Activated naive CD4-positive, alpha-beta T cell treated with anti-CD3 and anti-CD28 coated beads for 36 hours (primary cell): ENCODE data around the gene PLAU. TPM values are rescaled to one million over a fixed set of nuclear protein-coding genes. Genes with fewer than 3 reads are reported as not detected.
A peak's percentile ranks its signal among the peaks of the same experiment; 100 is the strongest.
"Not testable (repeated sequence)": the region's sequence is repeated elsewhere in the genome, so short reads cannot be mapped to it uniquely, and the experiment has no call there.

ENCODE experiments used
- CTCF ChIA-PET: fragments of 350-600 bp; sonication (Branson Sonifier 250); formaldehyde crosslinking; loops from one replicate; lab custom pipeline; 2021; ENCODE audit warnings: antibody characterized with exemption; lab: Charles Lee
- DNase-seq: peaks from one replicate; pipeline ENCODE4 v3.0.0-alpha.2; 2020
- H3K27ac Mint-ChIP-seq: one replicate; pipeline ENCODE4 v1.8.0; 2021; ENCODE audit warnings: mild to moderate bottlenecking, mixed read lengths
- H3K27me3 Mint-ChIP-seq: one replicate; pipeline ENCODE4 v1.8.0; 2021; ENCODE audit warnings: low read depth, mixed read lengths
- H3K36me3 Mint-ChIP-seq: one replicate; pipeline ENCODE4 v1.8.0; 2021; ENCODE audit warnings: low read depth, mixed read lengths
- H3K4me1 Mint-ChIP-seq: one replicate; pipeline ENCODE4 v1.8.0; 2021; ENCODE audit warnings: low read depth, mixed read lengths
- H3K4me3 Mint-ChIP-seq: one replicate; pipeline ENCODE4 v1.8.0; 2021; ENCODE audit warnings: mild to moderate bottlenecking, moderate library complexity, mixed read lengths
- H3K9me3 Mint-ChIP-seq: one replicate; pipeline ENCODE4 v1.8.0; 2021; ENCODE audit warnings: mixed read lengths
- intact Hi-C: fragments of 100-400 bp; cut with micrococcal nuclease; formaldehyde crosslinking; loops from one replicate; pipeline ENCODE4 v1.15.1; 2023
- total RNA-seq, 2 experiments: library from RNA; stranded (reverse); gene quantifications; one replicate each; pipeline ENCODE4 v1.2.3, GENCODE V29; 2021

PLAU gene
- total RNA-seq, 2 experiments from 2014 or later: 0.26 to 0.27 TPM

DNA sequence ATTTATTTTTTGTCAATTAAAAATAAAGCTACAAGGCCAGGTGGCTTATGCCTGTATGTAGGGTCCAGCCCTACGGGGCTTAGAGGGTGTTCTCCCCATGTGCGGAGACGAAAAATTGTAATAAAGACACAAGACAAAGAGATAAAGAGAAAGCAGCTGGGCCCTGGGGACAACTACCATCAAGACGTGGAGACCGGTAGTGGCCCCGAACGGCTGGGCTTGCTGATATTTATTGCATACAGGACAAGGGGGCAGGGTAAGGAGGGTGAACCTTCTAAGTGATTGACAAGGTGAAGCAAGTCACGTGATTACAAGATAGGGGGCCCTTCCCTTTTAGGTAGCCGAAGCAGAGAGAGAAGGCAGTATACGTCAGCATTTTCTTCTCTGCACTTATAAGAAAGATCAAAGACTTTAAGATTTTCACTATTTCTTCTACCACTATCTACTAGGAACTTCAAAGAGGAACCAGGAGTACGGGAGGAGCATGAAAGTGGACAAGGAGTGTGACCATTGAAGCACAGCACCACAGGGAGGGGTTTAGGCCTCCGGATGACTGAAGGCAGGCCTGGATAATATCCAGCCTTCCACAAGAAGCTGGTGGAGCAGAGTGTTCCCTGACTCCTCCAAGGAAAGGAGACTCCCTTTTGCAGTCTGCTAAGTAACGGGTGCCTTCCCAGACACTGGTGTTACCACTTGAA lies 19.8 kb downstream of the PLAU start:
- DNase-seq, H3K4me3 Mint-ChIP-seq, H3K27me3 Mint-ChIP-seq, H3K27ac Mint-ChIP-seq, H3K9me3 Mint-ChIP-seq, H3K36me3 Mint-ChIP-seq: not testable (repeated sequence)
- intact Hi-C loops: loop anchor here (5.0 kb wide), 1 partner anchor 158 kb away; a partner anchor contains a TSS
- peaks cover 15% of the 10 kb centered on the region for H3K4me1 Mint-ChIP-seq
- CTCF ChIA-PET: interaction anchor here (0.6 to 5.0 kb wide), 5 partner anchors 9 to 307 kb away, joined by 3 to 28 read pairs (median 16); no protein-coding TSS in a partner anchor

DNA sequence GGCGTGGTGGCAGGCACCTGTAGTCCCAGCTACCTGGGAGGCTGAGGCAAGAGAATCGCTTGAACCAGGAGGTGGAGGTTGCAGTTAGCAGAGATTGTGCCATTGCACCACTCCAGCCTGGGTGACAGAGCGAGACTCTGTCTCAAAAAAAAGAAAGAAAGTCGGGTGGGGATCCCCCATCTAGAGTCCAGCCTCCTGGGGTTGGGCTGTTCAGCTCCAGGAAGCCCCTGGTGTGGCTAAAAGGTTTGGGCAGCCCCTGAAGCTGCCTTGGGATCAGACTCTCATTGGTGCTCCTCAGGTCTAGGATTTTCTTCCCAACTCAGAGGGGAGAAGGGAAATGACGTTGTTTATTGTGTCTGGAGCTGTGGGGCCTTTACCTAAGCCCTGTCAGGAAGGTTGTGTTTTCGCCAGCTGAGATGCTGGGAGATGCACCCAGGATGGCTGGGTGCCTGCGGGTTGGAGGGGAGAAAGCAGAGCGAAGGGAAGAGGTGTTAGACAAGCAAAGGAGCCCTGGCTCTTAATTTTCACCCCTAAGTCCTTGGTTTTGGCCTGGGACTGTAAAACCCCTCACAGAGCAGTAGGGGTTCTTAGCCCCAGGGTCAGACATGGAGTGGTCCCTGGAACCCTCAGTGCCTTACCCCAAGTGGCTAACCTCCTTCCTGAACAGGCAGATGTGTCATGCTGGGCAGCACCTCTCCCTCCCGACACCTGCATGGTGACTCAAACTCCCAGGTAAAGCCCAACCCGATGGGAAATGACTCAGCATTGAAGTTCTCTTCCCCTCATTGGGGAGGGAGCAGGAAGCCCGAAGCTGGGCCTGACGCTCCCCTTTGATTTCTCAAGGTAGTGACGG lies 21.1 kb downstream of the PLAU start:
- Mint-ChIP-seq H3K9me3 (no peaks in the 10 kb centered on the region), H3K27ac (peak overlapping the region; percentile 83), H3K4me1 (peaks cover 15% of the 10 kb centered on the region), H3K36me3 (no peaks in the 10 kb centered on the region), H3K27me3 (peaks cover 7% of the 10 kb centered on the region), H3K4me3 (no peak overlapping the region)
- DNase-seq: peak; percentile 92
- intact Hi-C loops: loop anchor here (1.0 to 5.0 kb wide), 6 partner anchors 10 to 653 kb away; a partner anchor contains a TSS
- CTCF ChIA-PET: interaction anchor here (0.7 to 3.5 kb wide), 4 partner anchors 9 to 52 kb away, joined by 3 to 28 read pairs (median 16); no protein-coding TSS in a partner anchor

DNA sequence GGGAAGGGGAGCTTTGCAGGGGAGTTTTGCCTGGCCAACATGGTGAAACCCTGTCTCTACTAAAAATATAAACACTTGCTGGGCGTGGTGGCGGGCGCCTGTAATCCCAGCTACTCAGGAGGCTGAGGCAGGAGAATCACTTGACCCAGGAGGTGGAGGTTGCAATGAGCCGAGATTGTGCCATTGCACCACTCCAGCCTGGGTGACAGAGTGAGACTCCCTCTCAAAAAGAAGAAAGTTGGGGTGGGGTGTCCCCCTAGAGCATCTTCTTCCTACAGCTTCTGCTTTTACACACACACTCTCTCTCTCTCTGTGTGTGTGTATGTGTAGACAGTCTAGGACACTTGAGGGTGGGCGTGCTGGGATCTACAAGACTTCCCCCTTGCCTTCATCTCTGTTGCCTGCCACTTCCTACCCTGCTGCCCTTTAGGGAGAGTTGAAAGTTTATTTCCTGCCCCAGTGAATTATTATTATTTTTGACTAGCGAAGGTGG lies 21.7 kb downstream of the PLAU start:
- peak overlapping the region; percentile 16 for H3K4me3 Mint-ChIP-seq
- peak overlapping the region; percentile 83 for H3K27ac Mint-ChIP-seq
- peaks cover 7% of the 10 kb centered on the region for H3K27me3 Mint-ChIP-seq
- DNase-seq: no peak
- intact Hi-C loops: loop anchor here (1.0 to 5.0 kb wide), 6 partner anchors 10 to 652 kb away; a partner anchor contains a TSS
- H3K9me3 Mint-ChIP-seq: no peaks in the 10 kb centered on the region
- H3K36me3 Mint-ChIP-seq: no peaks in the 10 kb centered on the region
- CTCF ChIA-PET: interaction anchor here (0.7 to 3.5 kb wide), 5 partner anchors 8 to 53 kb away, joined by 3 to 28 read pairs (median 16); no protein-coding TSS in a partner anchor
- H3K4me1 Mint-ChIP-seq: peaks cover 15% of the 10 kb centered on the region

DNA sequence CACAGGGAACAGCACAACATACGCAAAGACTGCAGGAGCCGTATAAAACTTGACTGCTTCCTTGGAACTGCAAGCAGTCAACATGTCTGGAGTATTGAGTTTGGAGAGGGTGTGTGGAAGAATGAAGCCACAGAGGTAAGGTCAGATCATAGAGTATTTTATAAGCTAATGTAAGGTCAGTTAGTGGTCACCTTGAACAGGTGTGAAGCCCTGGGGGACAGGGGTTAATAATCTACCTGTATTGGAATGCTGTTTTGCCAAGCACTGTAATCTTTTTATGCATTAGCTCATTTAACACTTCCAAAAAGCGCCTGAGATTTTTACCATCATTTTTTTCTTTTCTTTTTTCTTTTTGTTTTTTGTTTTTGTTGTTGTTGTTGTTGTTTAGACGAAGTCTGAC lies 23.1 kb downstream of the PLAU start:
- no peak for DNase-seq
- Mint-ChIP-seq H3K27ac (no peak overlapping the region), H3K27me3 (peaks cover 5% of the 10 kb centered on the region)

DNA sequence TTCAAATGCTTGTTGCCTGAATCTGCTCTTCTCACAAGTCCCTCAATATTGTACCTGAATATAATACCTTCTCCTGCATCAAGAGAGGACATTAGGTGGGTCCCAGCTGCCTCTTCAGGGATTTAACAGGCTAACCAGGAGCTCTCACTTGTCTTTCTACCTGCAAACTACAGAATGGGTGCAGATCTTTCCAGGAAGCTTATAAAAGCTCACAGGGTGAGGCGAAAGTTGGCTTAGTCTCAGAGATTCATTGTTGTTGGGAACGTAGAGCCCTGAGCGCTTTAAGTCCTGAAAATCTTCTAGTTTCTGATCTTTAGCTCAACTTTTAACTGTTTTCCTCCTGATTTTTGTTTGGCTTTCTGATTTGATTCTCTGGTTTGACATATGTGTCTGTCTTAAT lies 25.0 kb downstream of the PLAU start:
- intact Hi-C loops: no loop called here
- Mint-ChIP-seq H3K27me3 (peaks cover 2% of the 10 kb centered on the region), H3K4me1 (peaks cover 19% of the 10 kb centered on the region), H3K9me3 (no peaks in the 10 kb centered on the region), H3K27ac (no peak overlapping the region), H3K36me3 (no peaks in the 10 kb centered on the region), H3K4me3 (no peak overlapping the region)
- no peak for DNase-seq
- CTCF ChIA-PET: interaction anchor here (0.9 to 12.2 kb wide), 4 partner anchors 8 to 57 kb away, joined by 3 to 396 read pairs (median 7); no protein-coding TSS in a partner anchor

More for the DNA sequence above, 23.1 kb downstream of the PLAU start:
- no peaks in the 10 kb centered on the region for H3K36me3 Mint-ChIP-seq
- peaks cover 15% of the 10 kb centered on the region for H3K4me1 Mint-ChIP-seq
- CTCF ChIA-PET: interaction anchor here (0.7 to 3.5 kb wide), 3 partner anchors 47 to 84 kb away, joined by 3 to 28 read pairs (median 16); no protein-coding TSS in a partner anchor
- no peaks in the 10 kb centered on the region for H3K9me3 Mint-ChIP-seq
- H3K4me3 Mint-ChIP-seq: no peak overlapping the region
- intact Hi-C loops: loop anchor here (5.0 kb wide), 1 partner anchor 162 kb away; a partner anchor contains a TSS

DNA sequence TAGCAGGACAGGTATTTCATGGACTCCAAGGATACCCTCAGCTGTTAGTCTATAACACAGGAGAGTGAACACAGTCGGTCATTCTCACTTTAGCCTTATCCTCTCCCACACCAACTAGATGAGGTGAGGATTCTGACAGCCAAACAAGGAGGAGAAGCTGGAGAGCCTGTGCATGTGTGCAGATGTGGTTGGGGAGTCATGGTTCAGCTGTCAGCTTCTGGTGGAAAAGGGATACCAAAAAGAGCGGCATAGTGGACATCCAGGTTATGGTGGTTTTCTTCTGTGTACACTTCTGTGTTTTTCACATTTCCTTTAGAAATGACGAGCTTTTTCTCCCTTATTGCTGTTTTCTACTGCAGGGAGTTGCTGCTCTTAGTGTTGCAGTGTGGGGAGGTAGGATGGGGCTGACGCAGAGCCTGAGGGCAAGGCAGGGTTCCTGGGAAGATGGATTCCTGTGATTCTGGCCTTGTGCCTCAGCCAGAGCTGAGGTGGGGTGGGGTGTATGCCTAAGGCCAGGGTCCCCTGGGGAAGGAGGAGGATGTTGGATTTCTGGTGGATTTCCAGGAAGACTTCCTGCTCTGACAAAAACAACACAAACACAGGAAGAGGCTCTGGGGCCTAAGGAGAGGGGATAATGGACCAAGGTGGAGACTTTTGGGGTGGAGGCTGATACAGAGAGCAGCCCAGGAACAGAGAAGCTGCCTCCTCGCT lies 26.6 kb downstream of the PLAU start:
- no peak for DNase-seq
- CTCF ChIA-PET: interaction anchor here (0.9 to 12.2 kb wide), 5 partner anchors 9 to 57 kb away, joined by 3 to 396 read pairs (median 4); no protein-coding TSS in a partner anchor
- no peaks in the 10 kb centered on the region for H3K36me3 Mint-ChIP-seq
- H3K27ac Mint-ChIP-seq: no peak overlapping the region
- H3K27me3 Mint-ChIP-seq: peaks cover 2% of the 10 kb centered on the region
- no peaks in the 10 kb centered on the region for H3K9me3 Mint-ChIP-seq
- H3K4me1 Mint-ChIP-seq: peaks cover 10% of the 10 kb centered on the region
- intact Hi-C loops: no loop called here
- no peak overlapping the region for H3K4me3 Mint-ChIP-seq

DNA sequence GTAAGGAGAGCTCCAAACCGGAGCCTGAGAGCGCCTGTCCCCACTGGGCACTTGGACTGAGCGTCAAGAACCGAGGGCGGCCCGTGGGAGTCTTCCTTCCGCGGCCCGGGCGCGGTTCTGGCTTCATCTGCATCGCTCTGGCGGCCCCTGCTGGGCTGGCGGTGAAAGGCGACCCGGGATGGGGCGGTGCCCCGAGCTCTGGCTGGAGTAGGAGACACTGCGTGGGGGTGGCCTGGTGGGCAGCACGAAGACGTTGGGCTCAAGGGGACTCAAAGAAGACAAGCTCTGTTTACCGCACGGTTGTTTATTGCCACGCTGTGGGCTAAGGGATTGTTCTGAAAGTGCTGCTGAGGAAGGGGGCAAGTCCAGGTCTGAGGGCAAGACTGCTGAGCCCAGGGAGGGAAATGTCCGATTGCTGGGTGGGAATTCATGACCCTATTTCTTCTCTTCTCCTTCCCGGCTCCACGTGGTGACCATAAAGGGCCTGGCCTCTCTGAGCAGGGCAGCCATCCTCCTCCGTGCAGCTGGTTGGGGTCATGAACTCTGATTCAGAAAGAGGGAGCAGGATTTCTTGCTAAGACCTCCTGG lies 29.8 kb downstream of the PLAU start:
- no peaks in the 10 kb centered on the region for H3K27me3 Mint-ChIP-seq
- H3K9me3 Mint-ChIP-seq: no peaks in the 10 kb centered on the region
- peaks cover 5% of the 10 kb centered on the region for H3K4me1 Mint-ChIP-seq
- H3K4me3 Mint-ChIP-seq: no peak overlapping the region
- intact Hi-C loops: loop anchor here (1.0 to 5.0 kb wide), 3 partner anchors 54 to 142 kb away; no protein-coding TSS in a partner anchor
- no peaks in the 10 kb centered on the region for H3K36me3 Mint-ChIP-seq
- peak; percentile 87 for DNase-seq
- CTCF ChIA-PET: interaction anchor here (0.6 to 12.2 kb wide), 48 partner anchors 9 to 301 kb away, joined by 3 to 396 read pairs (median 5); partner anchors contain the start of gene PLAU
- H3K27ac Mint-ChIP-seq: no peak overlapping the region

DNA sequence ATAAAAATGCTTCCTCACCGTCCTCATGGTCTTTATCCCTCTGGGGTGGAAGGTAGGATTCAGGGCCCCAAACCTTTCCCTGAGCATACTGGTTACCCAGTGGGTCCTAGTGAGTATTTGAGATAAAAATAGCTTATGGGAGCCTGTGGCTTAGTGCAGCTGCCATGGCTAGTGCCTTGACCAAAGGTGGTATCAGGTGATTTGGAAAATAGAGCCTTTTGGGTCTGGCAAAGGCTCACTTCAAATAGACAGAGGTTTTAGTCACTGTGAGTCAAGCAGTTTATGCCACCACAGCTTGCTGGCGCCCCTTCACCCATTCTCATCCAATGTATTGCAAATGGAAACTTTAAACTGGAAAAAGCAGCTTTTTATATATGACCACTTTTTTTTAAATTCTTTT lies 30.4 kb downstream of the PLAU start:
- Mint-ChIP-seq H3K9me3 (no peaks in the 10 kb centered on the region), H3K36me3 (no peaks in the 10 kb centered on the region), H3K4me3 (no peak overlapping the region), H3K4me1 (peaks cover 5% of the 10 kb centered on the region), H3K27ac (no peak overlapping the region), H3K27me3 (no peaks in the 10 kb centered on the region)
- intact Hi-C loops: loop anchor here (5.0 kb wide), 1 partner anchor 141 kb away; no protein-coding TSS in a partner anchor
- no peak for DNase-seq
- CTCF ChIA-PET: interaction anchor here (0.6 to 12.2 kb wide), 40 partner anchors 9 to 167 kb away, joined by 3 to 396 read pairs (median 6); partner anchors contain the start of gene PLAU

DNA sequence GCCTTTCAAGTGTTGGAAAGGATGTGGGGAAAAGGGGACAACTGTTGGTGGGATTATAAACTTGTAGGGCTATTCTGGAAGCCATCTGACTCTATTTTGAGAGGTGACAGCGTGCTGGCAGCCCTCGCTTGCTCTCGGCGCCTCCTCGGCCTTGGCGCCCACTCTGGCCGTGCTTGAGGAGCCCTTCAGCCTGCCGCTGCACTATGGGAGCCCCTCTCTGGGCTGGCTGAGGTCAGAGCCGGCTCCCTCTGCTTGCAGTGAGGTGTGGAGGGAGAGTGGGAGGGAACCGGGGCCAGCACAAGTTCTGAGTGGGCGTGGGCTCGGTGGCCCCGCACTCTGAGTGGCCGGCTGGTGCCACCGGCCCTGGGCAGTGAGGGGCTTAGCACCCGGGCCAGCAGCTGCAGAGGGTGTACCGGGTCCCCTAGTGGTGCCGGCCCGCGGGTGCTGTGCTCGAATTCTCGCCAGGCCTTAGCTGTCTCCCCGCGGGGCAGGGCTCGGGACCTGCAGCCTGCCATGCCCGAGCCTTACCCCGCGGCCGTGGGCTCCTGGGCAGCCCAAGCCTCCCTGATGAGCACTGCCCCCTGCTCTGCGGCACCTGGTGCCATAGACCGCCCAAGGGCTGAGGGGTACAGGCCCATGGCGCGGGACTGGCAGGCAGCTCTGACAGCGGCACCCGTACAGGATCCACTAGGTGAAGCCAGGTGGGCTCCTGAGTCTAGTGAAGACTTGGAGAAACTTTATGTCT lies 33.6 kb downstream of the PLAU start:
- DNase-seq: no peak
- Mint-ChIP-seq H3K36me3 (no peaks in the 10 kb centered on the region), H3K4me3 (no peak overlapping the region), H3K27me3 (no peaks in the 10 kb centered on the region), H3K27ac (no peak overlapping the region), H3K9me3 (no peaks in the 10 kb centered on the region), H3K4me1 (peaks cover 5% of the 10 kb centered on the region)
- CTCF ChIA-PET: interaction anchor here (0.6 to 12.2 kb wide), 9 partner anchors 9 to 135 kb away, joined by 3 to 396 read pairs (median 6); no protein-coding TSS in a partner anchor
- intact Hi-C loops: loop anchor here (5.0 kb wide), 1 partner anchor 138 kb away; no protein-coding TSS in a partner anchor

DNA sequence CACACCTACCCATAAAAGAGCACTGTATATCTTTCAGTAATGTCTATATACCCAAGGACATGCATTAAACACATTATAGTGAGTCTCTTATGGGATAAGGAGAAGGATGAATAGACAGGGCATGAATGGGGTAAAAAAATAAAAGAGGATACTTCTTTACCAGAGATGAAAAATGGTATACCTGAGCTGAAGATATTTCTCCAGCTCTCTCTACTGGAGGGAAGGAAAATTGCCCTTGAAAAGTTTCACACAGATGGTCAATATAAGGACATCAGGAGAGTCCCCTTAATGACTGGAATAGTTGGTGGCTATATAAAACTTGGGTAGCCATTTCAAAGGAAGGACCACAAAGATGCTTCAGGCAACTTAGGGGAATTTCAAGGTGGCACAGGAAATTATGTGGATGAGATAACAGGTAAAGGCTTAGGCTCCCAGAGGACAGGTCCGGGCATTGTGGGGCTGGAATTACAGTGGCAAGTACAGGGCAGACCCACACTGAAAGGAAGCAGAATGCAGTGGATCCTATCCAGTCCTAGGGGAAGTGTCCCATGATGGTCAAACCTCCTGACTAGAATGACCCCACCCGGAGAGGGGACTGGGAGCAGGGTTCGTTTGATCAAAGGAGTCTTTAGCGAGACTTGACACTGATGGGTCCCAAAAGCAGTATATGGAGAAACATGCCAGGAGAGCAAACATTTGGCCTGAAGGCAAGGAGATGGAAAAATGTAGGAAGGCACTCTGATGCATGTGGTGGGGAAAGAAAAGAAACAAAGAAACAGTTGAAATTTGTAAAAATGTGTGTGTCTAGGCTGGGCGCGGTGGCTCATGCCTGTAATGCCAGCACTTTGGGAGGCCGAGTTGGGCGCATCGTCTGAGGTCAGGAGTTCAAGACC lies 35.6 kb downstream of the PLAU start:
- intact Hi-C loops: no loop called here
- Mint-ChIP-seq H3K4me1 (no peaks in the 10 kb centered on the region), H3K27me3 (no peaks in the 10 kb centered on the region), H3K36me3 (no peaks in the 10 kb centered on the region), H3K27ac (no peak overlapping the region), H3K9me3 (no peaks in the 10 kb centered on the region), H3K4me3 (no peak overlapping the region)
- no peak for DNase-seq
- CTCF ChIA-PET: interaction anchor here (0.5 to 12.2 kb wide), 7 partner anchors 11 to 744 kb away, joined by 3 to 396 read pairs (median 5); no protein-coding TSS in a partner anchor
